RWPE2 (cell line): ENCODE measurements around the gene CDC42EP5.

ENCODE experiments used
- ATAC-seq: fragments of 200-7000 bp; cut with Tn5 transposase; 3 replicates; pipeline ENCODE4 v1.9.1; 2021; ENCODE audit warnings: low read depth
- DNase-seq: peaks from one replicate; pipeline ENCODE4 v3.0.0-alpha.2; 2020; ENCODE audit warnings: low spot score
- H3K27ac ChIP-seq: fragments of 450-650 bp; 2 replicates; pipeline ENCODE4 v1.5.1; 2017; ENCODE audit warnings: mild to moderate bottlenecking; ENCODE audit not compliant: poor library complexity, severe bottlenecking
- H3K27me3 ChIP-seq: fragments of 250-450 bp; sonication (Bioruptor Pico); 2 replicates; pipeline ENCODE4 v1.5.1; 2021; ENCODE audit warnings: mild to moderate bottlenecking, moderate library complexity; ENCODE audit not compliant: insufficient read depth, poor library complexity, severe bottlenecking
- H3K36me3 ChIP-seq: fragments of 250-450 bp; sonication (Bioruptor Pico); 2 replicates; pipeline ENCODE4 v1.5.1; 2020; ENCODE audit warnings: low read depth, mild to moderate bottlenecking, moderate library complexity
- H3K4me1 ChIP-seq: fragments of 250-450 bp; sonication (Bioruptor Pico); 2 replicates; pipeline ENCODE4 v1.5.1; 2021; ENCODE audit warnings: mild to moderate bottlenecking, moderate library complexity; ENCODE audit not compliant: insufficient read depth, poor library complexity, severe bottlenecking
- H3K4me3 ChIP-seq: fragments of 250-450 bp; sonication (Bioruptor Pico); 2 replicates; pipeline ENCODE4 v1.5.1; 2021; ENCODE audit warnings: mild to moderate bottlenecking, moderate library complexity; ENCODE audit not compliant: severe bottlenecking
- H3K9me3 ChIP-seq: fragments of 250-450 bp; sonication (Bioruptor Pico); 2 replicates; pipeline ENCODE4 v1.5.1; 2021; ENCODE audit warnings: mild to moderate bottlenecking, moderate library complexity; ENCODE audit not compliant: severe bottlenecking
- TF ChIP-seq, protein P1 (sequence below): fragments of 450-650 bp; IDR thresholded peaks from one replicate; pipeline ENCODE4 v1.5.1; 2017; ENCODE audit warnings: mild to moderate bottlenecking, moderate library complexity; ENCODE audit not compliant: poor library complexity, severe bottlenecking

Gene CDC42EP5

DNA sequence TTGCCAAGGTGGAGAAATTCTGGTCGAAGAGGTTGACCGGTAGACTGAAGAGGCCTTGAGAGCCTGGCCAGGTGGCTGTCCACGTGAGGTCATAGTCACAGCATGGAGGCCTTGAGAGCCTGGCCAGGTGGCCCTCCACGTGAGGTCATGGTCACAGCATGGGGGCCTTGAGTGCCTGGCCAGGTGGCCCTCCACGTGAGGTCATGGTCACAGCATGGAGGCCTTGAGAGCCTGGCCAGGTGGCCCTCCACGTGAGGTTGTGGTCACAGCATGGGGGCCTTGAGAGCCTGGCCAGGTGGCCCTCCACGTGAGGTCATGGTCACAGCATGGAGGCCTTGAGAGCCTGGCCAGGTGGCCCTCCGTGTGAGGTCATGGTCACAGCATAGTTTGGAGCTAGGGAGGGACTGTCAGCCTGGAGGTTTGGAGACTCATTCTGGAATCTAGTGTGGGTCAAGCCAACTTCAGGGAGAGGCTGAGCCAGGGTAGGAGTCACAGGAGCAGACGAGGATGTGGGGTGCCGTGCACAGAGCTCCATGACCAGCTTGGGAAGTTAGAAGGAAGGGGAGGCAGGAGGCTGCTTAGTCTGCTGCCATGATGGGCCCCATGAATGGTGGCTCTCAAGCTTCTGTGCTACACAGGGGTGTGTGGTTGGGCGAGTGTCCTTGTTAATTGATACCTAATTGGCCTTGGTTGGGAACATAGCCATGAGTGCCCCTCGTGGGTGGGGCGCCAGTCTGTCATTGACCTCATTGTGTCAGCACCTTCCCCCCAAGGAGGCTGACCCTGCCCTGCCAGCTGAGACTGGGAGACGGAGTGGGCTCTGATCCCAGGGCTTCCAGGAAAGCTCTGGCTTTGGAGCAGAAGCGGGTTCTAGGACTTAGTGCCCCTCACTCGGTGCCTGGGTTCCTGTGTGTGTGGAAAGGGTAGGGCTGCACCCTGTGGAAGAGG lies 13.5 kb downstream of the CDC42EP5 start:
- ATAC-seq (no peak), DNase-seq (no peak)
- no peaks in the 10 kb centered on the region for H3K27me3 ChIP-seq
- H3K36me3 ChIP-seq, result peaks cover 63% of the 10 kb centered on the region
- no peak overlapping the region for H3K27ac ChIP-seq
- no peak overlapping the region for H3K4me3 ChIP-seq
- no peaks in the 10 kb centered on the region for H3K4me1 ChIP-seq
- H3K9me3 ChIP-seq, result no peaks in the 10 kb centered on the region
- TF ChIP-seq, protein P1, sequence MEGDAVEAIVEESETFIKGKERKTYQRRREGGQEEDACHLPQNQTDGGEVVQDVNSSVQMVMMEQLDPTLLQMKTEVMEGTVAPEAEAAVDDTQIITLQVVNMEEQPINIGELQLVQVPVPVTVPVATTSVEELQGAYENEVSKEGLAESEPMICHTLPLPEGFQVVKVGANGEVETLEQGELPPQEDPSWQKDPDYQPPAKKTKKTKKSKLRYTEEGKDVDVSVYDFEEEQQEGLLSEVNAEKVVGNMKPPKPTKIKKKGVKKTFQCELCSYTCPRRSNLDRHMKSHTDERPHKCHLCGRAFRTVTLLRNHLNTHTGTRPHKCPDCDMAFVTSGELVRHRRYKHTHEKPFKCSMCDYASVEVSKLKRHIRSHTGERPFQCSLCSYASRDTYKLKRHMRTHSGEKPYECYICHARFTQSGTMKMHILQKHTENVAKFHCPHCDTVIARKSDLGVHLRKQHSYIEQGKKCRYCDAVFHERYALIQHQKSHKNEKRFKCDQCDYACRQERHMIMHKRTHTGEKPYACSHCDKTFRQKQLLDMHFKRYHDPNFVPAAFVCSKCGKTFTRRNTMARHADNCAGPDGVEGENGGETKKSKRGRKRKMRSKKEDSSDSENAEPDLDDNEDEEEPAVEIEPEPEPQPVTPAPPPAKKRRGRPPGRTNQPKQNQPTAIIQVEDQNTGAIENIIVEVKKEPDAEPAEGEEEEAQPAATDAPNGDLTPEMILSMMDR, result no peak

- H3K4me1 ChIP-seq, result no peaks in the 10 kb centered on the region
These were observed 14.3 kb downstream of the CDC42EP5 start for GRCh38 chr19:54458648-54459281.

GRCh38 chr19:54457773-54458647 lies 15.1 kb downstream of the CDC42EP5 start:
- Histone ChIP-seq H3K4me1 (no peaks in the 10 kb centered on the region), H3K4me3 (no peak overlapping the region), H3K9me3 (no peaks in the 10 kb centered on the region), H3K27me3 (no peaks in the 10 kb centered on the region), H3K27ac (no peak overlapping the region), H3K36me3 (peaks cover 79% of the 10 kb centered on the region)
- DNase-seq, result no peak
- TF ChIP-seq, protein P1, result no peak
- no peak for ATAC-seq

More at GRCh38 chr19:54458648-54459281, 14.3 kb downstream of the CDC42EP5 start:
- no peak overlapping the region for H3K4me3 ChIP-seq
- H3K27me3 ChIP-seq, result no peaks in the 10 kb centered on the region
- no peak overlapping the region for H3K27ac ChIP-seq
- no peak for DNase-seq
- TF ChIP-seq, protein P1, result no peak
- ATAC-seq, result no peak
- no peaks in the 10 kb centered on the region for H3K9me3 ChIP-seq
- peaks cover 71% of the 10 kb centered on the region for H3K36me3 ChIP-seq

DNA sequence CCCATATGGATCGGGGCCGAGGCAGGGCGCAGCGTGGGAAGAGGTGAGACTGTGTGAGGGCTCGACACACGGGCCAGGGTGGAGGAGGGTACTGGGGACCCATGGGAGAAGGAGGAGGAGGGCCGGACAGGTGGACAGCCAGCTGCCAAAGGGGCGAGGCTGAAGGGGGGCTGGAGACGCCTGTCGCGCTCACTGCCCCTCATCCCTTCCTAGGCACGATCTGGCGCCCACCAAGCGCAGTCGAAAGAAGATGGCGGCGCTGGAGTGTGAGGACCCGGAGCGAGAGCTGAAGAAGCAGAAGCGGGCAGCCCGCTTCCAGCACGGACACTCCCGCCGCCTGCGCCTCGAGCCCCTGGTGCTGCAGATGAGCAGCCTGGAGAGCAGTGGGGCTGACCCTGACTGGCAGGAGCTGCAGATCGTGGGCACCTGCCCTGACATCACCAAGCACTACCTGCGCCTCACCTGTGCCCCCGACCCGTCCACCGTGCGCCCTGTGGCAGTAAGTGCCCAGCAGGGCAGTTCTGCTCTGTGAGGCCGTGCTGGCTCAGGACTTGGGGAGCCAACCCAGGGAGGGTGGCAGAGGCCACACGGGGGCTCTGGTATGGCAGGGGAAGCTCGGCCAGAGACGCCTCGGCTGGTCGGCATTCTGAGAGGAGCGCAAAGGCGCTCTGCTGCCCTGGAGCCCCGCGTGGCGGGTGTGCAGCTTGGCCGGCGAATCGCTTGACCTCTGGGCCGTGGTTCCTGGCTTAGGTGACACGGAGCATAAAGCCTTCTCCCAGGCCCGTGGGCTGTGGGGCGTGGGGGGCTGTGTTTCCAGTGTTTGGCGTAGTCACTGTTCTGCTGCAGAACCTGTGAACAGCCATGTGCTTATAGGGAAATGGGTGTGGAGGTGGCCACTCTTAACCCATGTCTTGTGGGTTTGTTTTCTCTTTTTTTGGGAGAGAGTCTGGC lies 16.4 kb downstream of the CDC42EP5 start:
- H3K4me1 ChIP-seq, result no peaks in the 10 kb centered on the region
- ATAC-seq (no peak), DNase-seq (no peak)
- TF ChIP-seq, protein P1, result no peak
- H3K4me3 ChIP-seq, result no peak overlapping the region
- H3K9me3 ChIP-seq, result no peaks in the 10 kb centered on the region
- no peaks in the 10 kb centered on the region for H3K27me3 ChIP-seq
- H3K36me3 ChIP-seq, result peaks cover 89% of the 10 kb centered on the region
- H3K27ac ChIP-seq, result no peak overlapping the region
